ENCODE measurements around the gene RHEB. TPM values are rescaled to one million over a fixed set of nuclear protein-coding genes. Genes with fewer than 3 reads are reported as not detected.
"Not testable (repeated sequence)": the region's sequence is repeated elsewhere in the genome, so short reads cannot be mapped to it uniquely, and the experiment has no call there.

RHEB gene
- total RNA-seq, 2 experiments from 2014 or later = 58.7 to 62.7 TPM

DNA sequence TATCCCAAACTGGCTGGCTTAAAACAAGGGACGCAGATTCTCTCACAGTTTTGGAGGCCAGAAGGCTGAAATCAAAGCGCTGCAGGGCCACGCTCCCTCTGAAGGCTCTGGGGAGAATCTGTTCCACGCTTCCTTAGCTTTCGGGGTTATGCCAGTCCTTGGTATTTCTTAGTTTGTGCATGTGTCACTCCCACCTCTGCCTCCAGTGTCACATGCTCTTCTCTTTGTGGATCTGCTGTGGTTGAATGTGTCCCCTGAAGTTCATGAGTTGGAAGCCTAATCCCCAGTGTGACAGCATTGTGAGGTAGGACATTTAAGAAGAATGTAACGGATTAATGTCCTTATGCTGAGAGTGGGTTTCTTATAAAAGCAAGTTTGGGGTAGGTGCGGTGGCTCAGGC is 29.4 kb upstream of the RHEB start:
- no peak for DNase-seq
- intact Hi-C loops (cut with micrococcal nuclease) = no loop called here
- Mint-ChIP-seq H3K4me1 (ENCODE audit: low read depth) (peaks cover 4% of the 10 kb centered on the region), H3K36me3 (ENCODE audit: low read depth) (no peaks in the 10 kb centered on the region), H3K9me3 (no peaks in the 10 kb centered on the region), H3K4me3 (no peak overlapping the region), H3K27me3 (ENCODE audit: low read depth) (peaks cover 2% of the 10 kb centered on the region), H3K27ac (no peak overlapping the region)
- CTCF ChIA-PET = no interaction called here

DNA sequence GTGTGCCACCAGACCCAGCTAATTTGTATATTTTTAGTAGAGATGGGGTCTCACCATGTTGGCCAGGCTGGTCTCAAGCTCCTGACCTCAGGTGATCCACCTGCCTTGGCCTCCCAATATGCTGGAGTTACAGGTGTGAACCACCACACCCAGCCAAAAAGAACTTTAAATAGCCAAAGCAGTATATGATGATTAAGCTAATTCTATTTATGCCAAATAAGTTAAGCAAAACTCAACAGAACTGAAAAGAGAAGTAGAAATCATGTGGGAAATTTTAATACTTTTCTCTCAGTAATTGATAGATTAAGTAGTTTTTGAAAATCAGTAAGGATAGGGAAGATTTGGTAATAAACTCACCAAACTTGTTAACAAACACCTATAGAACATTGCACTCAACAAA is 24.5 kb upstream of the RHEB start:
- Mint-ChIP-seq H3K27ac (no peak overlapping the region), H3K27me3 (ENCODE audit: low read depth) (peaks cover 6% of the 10 kb centered on the region), H3K9me3 (no peaks in the 10 kb centered on the region), H3K4me1 (ENCODE audit: low read depth) (no peaks in the 10 kb centered on the region), H3K36me3 (ENCODE audit: low read depth) (no peaks in the 10 kb centered on the region), H3K4me3 (no peak overlapping the region)
- intact Hi-C loops (cut with micrococcal nuclease) = no loop called here
- no peak for DNase-seq
- CTCF ChIA-PET = interaction anchor here (1.1 kb wide), 1 partner anchor 31 kb away, joined by 4 read pairs; no protein-coding TSS in a partner anchor

DNA sequence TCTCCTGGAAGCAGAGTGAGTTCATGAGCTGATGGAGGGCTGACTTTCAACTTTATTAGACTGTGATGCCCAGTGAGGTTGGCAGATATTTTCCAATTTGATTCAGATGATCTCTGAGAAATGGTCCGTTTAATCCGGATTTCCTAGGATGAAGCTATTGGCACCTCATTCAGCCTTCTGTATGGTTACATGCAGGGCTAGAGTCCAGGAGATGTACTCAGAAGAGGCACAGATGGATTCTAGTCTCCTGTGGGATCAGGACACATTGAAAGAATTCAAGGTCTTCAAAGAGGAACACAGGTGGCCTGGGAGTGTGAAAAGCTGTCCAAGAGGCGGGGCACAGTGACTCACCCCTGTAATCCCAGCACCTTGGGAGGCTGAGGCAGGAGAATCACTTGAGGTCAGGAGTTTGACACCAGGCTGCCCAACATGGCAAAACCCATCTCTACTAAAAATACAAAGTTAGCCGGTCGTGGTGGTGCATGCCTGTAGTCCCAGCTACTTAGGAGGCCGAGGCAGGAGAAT is 23.0 kb upstream of the RHEB start:
- no peak for DNase-seq
- H3K27ac Mint-ChIP-seq = no peak overlapping the region
- peaks cover 3% of the 10 kb centered on the region for H3K27me3 Mint-ChIP-seq (ENCODE audit: low read depth)
- peaks cover 7% of the 10 kb centered on the region for H3K4me1 Mint-ChIP-seq (ENCODE audit: low read depth)
- no peaks in the 10 kb centered on the region for H3K36me3 Mint-ChIP-seq (ENCODE audit: low read depth)
- CTCF ChIA-PET = no interaction called here
- no peaks in the 10 kb centered on the region for H3K9me3 Mint-ChIP-seq
- intact Hi-C loops (cut with micrococcal nuclease) = no loop called here
- no peak overlapping the region for H3K4me3 Mint-ChIP-seq

DNA sequence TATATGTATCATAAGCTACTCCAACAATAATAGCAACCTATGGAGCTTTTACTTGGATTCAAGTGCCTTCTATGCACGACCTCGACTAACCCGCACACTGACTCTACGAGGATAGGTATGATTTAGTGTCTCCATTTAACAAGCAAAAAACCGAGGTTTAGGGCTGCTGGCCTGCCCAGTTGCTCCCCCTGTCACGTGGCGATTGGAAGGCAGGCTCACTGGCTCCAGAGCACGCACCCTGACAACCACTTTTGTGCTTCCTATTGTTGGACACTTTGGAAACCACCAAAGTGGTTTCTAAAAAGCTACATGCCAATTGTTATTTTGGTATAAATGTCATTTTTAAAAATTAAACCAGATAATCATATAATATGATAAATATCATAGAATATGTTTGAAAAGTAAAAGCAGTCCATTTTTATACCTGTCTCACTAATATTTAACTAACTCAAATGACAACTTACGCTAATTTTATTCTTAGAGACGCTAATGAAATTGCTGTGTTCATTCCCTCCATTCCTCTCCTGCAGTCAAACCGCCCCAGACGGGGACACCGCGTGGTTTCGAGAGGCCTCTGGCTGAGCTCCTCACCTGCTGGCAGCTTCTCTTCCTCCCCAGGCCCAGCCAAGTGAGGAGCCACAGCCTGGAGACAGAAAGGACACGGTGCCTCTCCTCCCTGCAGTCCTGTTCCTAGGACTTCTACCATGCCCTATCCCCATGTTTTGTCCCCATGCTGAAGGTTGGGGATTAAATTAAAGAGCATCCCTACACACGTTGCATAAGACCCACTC is 22.2 kb upstream of the RHEB start:
- Mint-ChIP-seq H3K36me3 (ENCODE audit: low read depth) (no peaks in the 10 kb centered on the region), H3K9me3 (no peaks in the 10 kb centered on the region), H3K27ac (no peak overlapping the region), H3K27me3 (ENCODE audit: low read depth) (peaks cover 3% of the 10 kb centered on the region), H3K4me1 (ENCODE audit: low read depth) (peaks cover 14% of the 10 kb centered on the region), H3K4me3 (no peak overlapping the region)
- intact Hi-C loops (cut with micrococcal nuclease) = no loop called here
- CTCF ChIA-PET = no interaction called here
- no peak for DNase-seq

DNA sequence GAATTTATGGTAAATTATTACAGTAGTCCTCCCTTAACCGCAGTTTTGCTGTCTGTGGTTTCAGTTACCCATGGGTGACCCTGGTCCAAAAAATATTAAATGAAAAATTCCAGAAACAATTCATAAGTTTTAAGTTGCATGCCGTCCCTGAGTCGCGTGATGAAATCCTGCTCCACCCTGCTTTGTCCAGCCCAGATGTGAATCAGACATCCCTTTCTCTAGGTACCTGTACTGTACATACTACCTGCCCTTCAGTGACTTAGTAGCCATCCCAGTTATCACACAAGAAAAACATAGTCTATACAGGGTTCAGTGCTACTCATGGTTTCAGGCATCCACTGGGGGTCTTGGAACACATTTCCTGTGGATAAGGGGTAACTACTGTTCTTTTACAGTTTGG is 20.5 kb upstream of the RHEB start:
- peaks cover 3% of the 10 kb centered on the region for H3K27me3 Mint-ChIP-seq (ENCODE audit: low read depth)
- H3K27ac Mint-ChIP-seq = no peak overlapping the region
- intact Hi-C loops (cut with micrococcal nuclease) = no loop called here
- CTCF ChIA-PET = no interaction called here
- DNase-seq = no peak
- no peaks in the 10 kb centered on the region for H3K9me3 Mint-ChIP-seq
- no peak overlapping the region for H3K4me3 Mint-ChIP-seq
- H3K4me1 Mint-ChIP-seq (ENCODE audit: low read depth) = peaks cover 14% of the 10 kb centered on the region
- no peaks in the 10 kb centered on the region for H3K36me3 Mint-ChIP-seq (ENCODE audit: low read depth)

DNA sequence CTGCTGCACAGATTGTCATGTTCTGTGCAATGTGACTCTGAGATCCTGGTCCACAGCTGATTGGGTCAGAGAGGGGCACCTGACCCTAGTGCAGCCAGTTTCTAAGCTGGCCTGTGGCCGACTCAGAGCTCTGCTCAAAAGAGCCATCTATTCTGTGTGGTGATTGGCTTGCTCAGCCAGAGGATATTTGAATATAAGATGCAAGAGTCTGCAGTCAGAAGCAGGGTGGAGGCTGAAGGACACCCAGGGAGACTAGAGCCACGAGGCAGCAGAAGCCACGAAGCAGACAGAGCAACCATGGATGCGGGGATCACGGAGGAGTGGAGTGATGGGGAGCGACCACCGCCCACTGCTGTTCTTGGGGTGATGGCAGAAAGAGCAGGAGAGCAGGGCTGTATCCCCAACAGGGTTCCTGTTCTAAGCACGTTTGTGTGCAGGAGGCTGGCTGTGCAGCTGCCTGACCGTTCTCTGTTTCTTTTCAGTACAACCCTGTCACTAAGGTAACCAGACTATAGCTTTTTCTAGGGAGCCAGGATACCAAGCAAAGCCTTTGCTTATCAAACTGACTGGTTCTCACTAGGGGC is 19.5 kb upstream of the RHEB start:
- no peaks in the 10 kb centered on the region for H3K36me3 Mint-ChIP-seq (ENCODE audit: low read depth)

DNA sequence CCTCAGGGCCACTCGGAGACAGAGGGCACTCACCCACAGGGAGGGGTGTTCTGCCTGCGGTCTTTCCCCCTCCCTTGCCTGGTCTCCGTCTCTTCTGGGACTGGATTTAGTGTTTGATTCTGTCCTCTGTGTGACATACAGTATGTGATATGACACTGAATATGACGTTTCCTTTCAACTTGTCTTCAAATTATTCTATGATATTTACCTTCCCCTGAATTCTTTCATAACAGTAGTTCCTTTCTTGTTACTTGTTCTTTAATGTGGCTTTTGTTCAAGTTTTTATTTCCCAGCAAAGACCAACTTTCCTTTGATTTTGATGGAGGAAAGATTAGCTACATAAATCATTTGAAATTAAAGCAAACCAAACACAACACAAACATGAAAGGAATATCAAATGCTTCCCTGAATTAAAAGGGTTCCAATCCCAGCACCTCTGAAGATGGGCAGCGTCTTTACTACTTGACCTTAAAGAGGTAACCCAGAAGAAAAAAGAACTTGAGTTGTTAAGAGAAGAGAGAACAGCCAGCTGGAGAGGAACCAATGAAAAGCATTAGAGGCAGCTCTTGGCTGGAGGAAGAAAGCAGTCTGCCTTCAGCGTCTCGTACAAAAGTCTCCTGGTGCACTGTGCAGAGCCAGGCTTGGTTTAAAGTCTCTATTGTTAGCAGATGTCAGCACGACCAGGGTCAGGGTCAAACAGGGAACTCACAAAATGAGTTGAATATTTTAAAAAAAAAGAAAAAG is 18.3 kb upstream of the RHEB start:
- Mint-ChIP-seq H3K27me3 (ENCODE audit: low read depth) (peaks cover 3% of the 10 kb centered on the region), H3K27ac (no peak overlapping the region), H3K36me3 (ENCODE audit: low read depth) (no peaks in the 10 kb centered on the region), H3K4me3 (no peak overlapping the region), H3K4me1 (ENCODE audit: low read depth) (peaks cover 14% of the 10 kb centered on the region), H3K9me3 (no peaks in the 10 kb centered on the region)
- CTCF ChIA-PET = interaction anchor here (0.6 to 0.8 kb wide), 2 partner anchors 186 to 522 kb away, joined by 3 to 6 read pairs; no protein-coding TSS in a partner anchor
- intact Hi-C loops (cut with micrococcal nuclease) = no loop called here
- no peak for DNase-seq

More for the DNA sequence above, 19.5 kb upstream of the RHEB start:
- Mint-ChIP-seq H3K4me3 (no peak overlapping the region), H3K27me3 (ENCODE audit: low read depth) (peaks cover 3% of the 10 kb centered on the region), H3K4me1 (ENCODE audit: low read depth) (peaks cover 14% of the 10 kb centered on the region), H3K27ac (no peak overlapping the region), H3K9me3 (no peaks in the 10 kb centered on the region)
- CTCF ChIA-PET = interaction anchor here (0.8 kb wide), 1 partner anchor 187 kb away, joined by 6 read pairs; no protein-coding TSS in a partner anchor
- intact Hi-C loops (cut with micrococcal nuclease) = no loop called here
- no peak for DNase-seq

DNA sequence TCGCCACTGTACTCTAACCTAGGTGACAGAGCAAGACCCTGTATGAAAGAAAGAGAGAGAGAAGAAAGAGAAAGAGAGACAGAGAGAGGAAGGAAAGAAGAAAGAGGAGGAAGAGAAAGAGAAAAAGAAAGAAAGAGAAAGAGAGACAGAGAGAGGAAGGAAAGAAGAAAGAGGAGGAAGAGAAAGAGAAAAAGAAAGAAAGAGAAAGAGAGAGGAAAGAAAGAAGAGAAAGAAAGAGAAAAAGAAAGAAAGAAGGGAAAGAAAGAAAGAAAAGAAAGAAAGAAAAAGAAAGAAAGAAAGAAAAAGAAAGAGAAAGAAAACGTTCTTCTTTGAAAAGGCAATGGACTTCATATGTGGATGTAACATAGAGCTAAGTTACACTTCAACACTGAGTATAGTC is 16.5 kb upstream of the RHEB start:
- H3K27ac Mint-ChIP-seq; H3K36me3 Mint-ChIP-seq (ENCODE audit: low read depth); H3K9me3 Mint-ChIP-seq; H3K27me3 Mint-ChIP-seq (ENCODE audit: low read depth); intact Hi-C loops (cut with micrococcal nuclease); DNase-seq; H3K4me3 Mint-ChIP-seq; CTCF ChIA-PET: not testable (repeated sequence)
- H3K4me1 Mint-ChIP-seq (ENCODE audit: low read depth) = peaks cover 14% of the 10 kb centered on the region

DNA sequence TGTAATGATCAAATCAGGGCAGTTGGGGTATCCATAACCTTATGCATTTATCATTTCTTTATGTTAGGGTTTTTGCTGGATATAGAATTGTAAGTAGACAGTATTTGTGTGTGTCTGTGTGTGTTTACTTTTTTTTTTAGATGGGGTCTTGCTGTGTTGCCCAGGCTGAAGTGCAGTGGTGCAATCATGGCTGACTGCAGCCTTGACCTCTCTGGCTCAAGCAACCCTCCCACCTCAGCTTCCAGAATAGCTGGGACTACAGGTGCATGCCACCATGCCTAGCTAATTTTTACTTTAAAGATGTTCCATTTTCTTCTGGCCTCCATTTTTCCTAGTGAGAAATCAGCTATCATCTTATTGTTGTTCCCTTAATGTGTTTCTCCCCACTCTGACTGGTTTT is 10.1 kb upstream of the RHEB start:
- H3K36me3 Mint-ChIP-seq (ENCODE audit: low read depth) = no peaks in the 10 kb centered on the region
- DNase-seq = no peak
- no peak overlapping the region for H3K4me3 Mint-ChIP-seq
- no peaks in the 10 kb centered on the region for H3K27me3 Mint-ChIP-seq (ENCODE audit: low read depth)
- no peak overlapping the region for H3K27ac Mint-ChIP-seq
- no peaks in the 10 kb centered on the region for H3K4me1 Mint-ChIP-seq (ENCODE audit: low read depth)
- intact Hi-C loops (cut with micrococcal nuclease) = no loop called here
- CTCF ChIA-PET = interaction anchor here (0.7 kb wide), 1 partner anchor 362 kb away, joined by 3 read pairs; no protein-coding TSS in a partner anchor
- H3K9me3 Mint-ChIP-seq = peaks cover 18% of the 10 kb centered on the region

DNA sequence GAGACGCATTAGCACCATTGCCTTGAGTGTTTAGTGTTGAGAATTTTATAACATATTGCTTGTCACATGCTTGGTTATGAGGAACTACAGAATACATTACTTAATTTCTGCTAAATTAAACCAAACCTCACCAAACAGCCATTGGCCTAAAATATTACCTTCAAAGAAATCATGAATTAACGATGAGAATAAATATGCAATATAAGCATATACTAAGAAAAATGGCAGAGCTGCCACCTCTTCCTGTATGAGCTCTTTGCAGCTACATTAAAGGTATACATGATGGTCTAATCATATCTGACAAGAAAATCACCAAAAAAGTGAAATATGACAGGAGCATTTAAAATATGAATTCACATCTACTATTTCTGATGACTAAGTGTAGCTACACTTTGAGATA is 5.2 kb upstream of the RHEB start:
- H3K4me3 Mint-ChIP-seq = no peak overlapping the region
- no peak overlapping the region for H3K27ac Mint-ChIP-seq
- H3K9me3 Mint-ChIP-seq = peaks cover 3% of the 10 kb centered on the region
- H3K27me3 Mint-ChIP-seq (ENCODE audit: low read depth) = no peaks in the 10 kb centered on the region
- DNase-seq = no peak
- intact Hi-C loops (cut with micrococcal nuclease) = no loop called here
- peaks cover 6% of the 10 kb centered on the region for H3K4me1 Mint-ChIP-seq (ENCODE audit: low read depth)
- no peaks in the 10 kb centered on the region for H3K36me3 Mint-ChIP-seq (ENCODE audit: low read depth)
- CTCF ChIA-PET = no interaction called here

DNA sequence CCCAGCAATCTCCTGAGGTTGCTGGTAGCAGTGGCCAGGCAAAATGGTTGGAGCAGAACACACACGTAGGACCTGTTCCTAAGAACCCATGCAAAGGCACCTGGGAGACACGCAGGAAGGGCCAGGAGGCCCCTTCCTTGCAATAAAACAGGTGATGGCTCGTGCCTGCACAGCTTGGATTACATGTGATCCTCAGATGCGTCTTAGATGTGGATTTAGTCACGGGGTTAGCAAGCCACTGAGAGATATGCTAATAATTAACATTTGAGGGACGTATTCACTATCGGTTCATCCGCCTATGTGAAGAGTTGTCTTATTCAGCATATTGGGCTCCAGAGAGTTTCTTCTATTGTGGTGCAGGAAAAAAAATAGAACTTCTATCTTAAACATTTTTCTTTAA is 4.6 kb upstream of the RHEB start:
- H3K36me3 Mint-ChIP-seq (ENCODE audit: low read depth) = peaks cover 1% of the 10 kb centered on the region
- CTCF ChIA-PET = no interaction called here
- H3K27ac Mint-ChIP-seq = no peak overlapping the region
- peaks cover 6% of the 10 kb centered on the region for H3K4me1 Mint-ChIP-seq (ENCODE audit: low read depth)
- no peak for DNase-seq
- no peak overlapping the region for H3K4me3 Mint-ChIP-seq
- no peaks in the 10 kb centered on the region for H3K27me3 Mint-ChIP-seq (ENCODE audit: low read depth)
- intact Hi-C loops (cut with micrococcal nuclease) = no loop called here
- peaks cover 3% of the 10 kb centered on the region for H3K9me3 Mint-ChIP-seq
